SK-N-DZ (cell line): ENCODE results near the gene CEACAM5. TPM values are rescaled to one million over a fixed set of nuclear protein-coding genes. Genes with fewer than 3 reads are reported as not detected.

Source experiments
- DNase-seq: peaks from one replicate; pipeline ENCODE4 v3.0.0-alpha.2; 2015; ENCODE audit warnings: low spot score
- polyA plus RNA-seq, 2 experiments: library from polyadenylated mRNA; depleted of rRNA; stranded (reverse); fragments of >200 nt; gene quantifications; 2 replicates each; pipeline ENCODE4 v1.2.3, GENCODE V29; 2014

CEACAM5 gene
- polyA plus RNA-seq (2014; cell fraction: cytosol; rRNA removed): not detected in 2 replicates
- not detected in 2 replicates for polyA plus RNA-seq (2014; cell fraction: nucleus; rRNA removed)

- no peak for DNase-seq
Measured at GRCh38 chr19:41708481-41708880, at the start of gene CEACAM5. TSS of gene CEACAM5 (plus strand) at chr19:41708626. CDS start at chr19:41708732, 106 bp downstream.

GRCh38 chr19:41666075-41666474 is 42.4 kb upstream of the CEACAM5 start:
- no peak for DNase-seq

- DNase-seq: no peak
Measured at GRCh38 chr19:41668315-41668714, 40.1 kb upstream of the CEACAM5 start.

- DNase-seq: no peak
Measured at GRCh38 chr19:41670755-41671154, 37.7 kb upstream of the CEACAM5 start.

- DNase-seq: no peak
Measured at GRCh38 chr19:41671486-41671885, 36.9 kb upstream of the CEACAM5 start.

GRCh38 chr19:41682437-41682836 is 26.0 kb upstream of the CEACAM5 start:
- DNase-seq: no peak

- DNase-seq: no peak
Measured at GRCh38 chr19:41687419-41687818, 21.0 kb upstream of the CEACAM5 start.

GRCh38 chr19:41688098-41688497 is 20.3 kb upstream of the CEACAM5 start, which contains the start of gene CEACAM7:
TSS of gene CEACAM7 (minus strand) at chr19:41688270. CDS start at chr19:41688165, 105 bp downstream.
- DNase-seq: no peak

GRCh38 chr19:41688687-41689086 is 19.7 kb upstream of the CEACAM5 start:
- DNase-seq: no peak

GRCh38 chr19:41689993-41690800 is 18.2 kb upstream of the CEACAM5 start:
- DNase-seq: no peak

GRCh38 chr19:41690801-41691065 is 17.7 kb upstream of the CEACAM5 start:
- no peak for DNase-seq

- peak; percentile 22 for DNase-seq
Measured at GRCh38 chr19:41691268-41691970, 17.0 kb upstream of the CEACAM5 start.

- no peak for DNase-seq
Measured at GRCh38 chr19:41694196-41694595, 14.2 kb upstream of the CEACAM5 start.

GRCh38 chr19:41694831-41695635 is 13.4 kb upstream of the CEACAM5 start:
- no peak for DNase-seq

GRCh38 chr19:41695745-41696144 is 12.7 kb upstream of the CEACAM5 start:
- no peak for DNase-seq

- no peak for DNase-seq
Measured at GRCh38 chr19:41696402-41697197, 11.8 kb upstream of the CEACAM5 start.

- DNase-seq: no peak
Measured at GRCh38 chr19:41697198-41697855, 11.1 kb upstream of the CEACAM5 start.

GRCh38 chr19:41698746-41699230 is 9.6 kb upstream of the CEACAM5 start:
- no peak for DNase-seq

GRCh38 chr19:41699231-41699967 is 9.0 kb upstream of the CEACAM5 start:
- DNase-seq: no peak

GRCh38 chr19:41699968-41700323 is 8.5 kb upstream of the CEACAM5 start:
- DNase-seq: no peak
